ENCODE results near the gene CENPVL3. TPM values are rescaled to one million over a fixed set of nuclear protein-coding genes. Genes with fewer than 3 reads are reported as not detected.
"Not testable (repeated sequence)": the region's sequence is repeated elsewhere in the genome, so short reads cannot be mapped to it uniquely, and the experiment has no call there.

Gene CENPVL3
- total RNA-seq (2014; rRNA removed), result 0.06 TPM in 2 replicates
- polyA plus RNA-seq (2012), result not detected

GRCh38 chrX:51618241-51619155, at the start of gene CENPVL3:
Gene CENPVL3, minus strand, starts transcription at chrX:51618912. Its CDS starts 39 bp downstream, at chrX:51618873.
- DNase-seq (ENCODE audit: low read depth), result peak; percentile 6

DNA sequence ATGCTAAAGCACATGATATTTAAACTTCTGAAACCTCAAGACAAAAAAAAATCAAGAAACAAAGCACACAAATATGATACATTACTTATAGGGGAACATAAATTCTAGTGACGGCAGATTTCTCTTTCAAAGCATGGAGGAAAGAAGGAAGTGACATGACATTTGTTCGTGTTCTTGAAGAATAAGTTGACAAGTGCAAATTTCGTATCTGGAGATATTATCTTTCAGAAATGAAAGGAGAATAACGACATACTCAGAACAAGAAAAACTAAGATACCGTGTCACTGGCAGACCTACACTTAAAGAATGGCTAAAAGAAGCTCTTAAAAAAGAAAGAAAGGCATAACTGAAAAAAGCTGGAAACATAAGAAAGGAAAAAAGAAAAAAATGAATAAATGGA, 47.3 kb upstream of the CENPVL3 start:
- DNase-seq (ENCODE audit: low read depth), result no peak

DNA sequence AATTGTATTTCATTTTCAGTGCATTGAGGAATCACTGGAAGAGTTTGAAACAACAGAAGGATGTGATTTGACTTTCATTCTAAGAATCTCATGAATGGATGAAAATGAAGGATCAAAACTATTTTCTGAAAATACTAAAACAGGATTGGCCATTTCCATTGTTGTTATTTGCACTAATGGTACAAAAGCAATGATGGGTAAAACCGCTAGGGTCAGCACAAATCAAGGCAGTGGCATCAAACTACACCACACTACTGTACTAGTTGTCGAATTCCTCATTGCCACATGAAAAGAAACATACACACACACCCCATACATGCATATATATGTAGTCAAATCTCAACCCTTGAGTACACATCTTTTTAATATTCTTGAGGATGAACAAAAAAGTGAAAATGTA, 24.7 kb upstream of the CENPVL3 start:
- DNase-seq (ENCODE audit: low read depth), result no peak

DNA sequence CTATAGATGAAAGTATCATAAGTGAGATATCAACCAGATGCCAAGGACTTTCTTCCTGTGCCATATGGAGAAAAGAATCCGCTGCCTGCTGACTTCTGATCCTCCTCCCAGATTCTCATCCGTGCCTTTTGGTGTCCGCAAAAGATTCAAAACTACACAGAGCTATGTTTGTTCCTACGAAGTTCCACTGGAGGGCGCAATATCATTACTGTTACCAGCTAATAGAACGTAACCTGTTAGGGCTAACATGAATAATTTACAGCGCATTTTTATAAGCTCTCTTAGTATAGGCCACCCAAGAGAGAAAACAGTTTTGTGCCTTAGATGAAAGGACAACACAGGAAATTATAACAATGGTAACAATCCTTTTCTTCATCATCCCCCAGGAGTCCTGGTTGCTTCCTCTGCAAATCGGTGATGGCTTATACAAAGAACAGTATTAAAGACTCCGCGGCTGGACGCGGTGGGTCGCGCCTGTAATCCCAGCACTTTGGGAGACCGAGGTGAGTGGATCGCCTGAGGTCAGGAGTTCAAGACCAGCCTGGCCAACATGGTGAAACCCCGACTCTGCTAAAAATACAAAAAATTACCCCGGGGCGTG, 22.8 kb upstream of the CENPVL3 start:
- DNase-seq (ENCODE audit: low read depth), result peak; percentile 27

GRCh38 chrX:51636511-51636910, 17.8 kb upstream of the CENPVL3 start:
- DNase-seq (ENCODE audit: low read depth), result not testable (repeated sequence)

DNA sequence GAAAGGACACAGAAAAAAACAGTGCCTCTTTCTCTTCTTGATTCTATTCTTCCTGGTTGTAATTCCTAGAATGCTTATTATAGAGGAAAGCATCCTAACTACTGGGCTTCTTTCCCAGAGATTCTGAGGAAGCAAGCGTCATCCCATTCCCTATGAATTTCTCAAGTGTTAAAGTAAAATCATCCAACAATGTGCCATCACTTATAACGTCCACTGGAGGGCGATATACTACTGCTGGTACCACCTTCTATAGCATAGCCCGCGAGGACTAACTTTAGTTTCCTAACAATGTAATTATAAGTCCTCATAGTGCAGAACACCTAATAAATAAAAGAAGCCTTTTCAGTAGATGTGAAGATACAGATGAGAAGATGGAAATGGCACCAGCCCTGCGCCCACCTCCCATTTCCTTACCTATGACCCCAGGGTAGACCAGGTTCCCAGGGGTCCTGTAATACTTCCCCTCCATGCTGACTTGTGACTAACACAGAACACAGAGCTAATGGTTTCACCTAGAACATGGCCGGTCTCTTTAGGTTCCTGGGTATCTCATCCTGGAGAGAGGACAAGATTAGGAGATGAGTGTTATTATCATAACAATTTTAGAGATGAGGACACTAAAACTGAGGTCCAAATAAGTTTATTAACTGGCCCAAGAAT, 4.2 kb downstream of the CENPVL3 start:
- peak; percentile 31 for DNase-seq (ENCODE audit: low read depth)

DNA sequence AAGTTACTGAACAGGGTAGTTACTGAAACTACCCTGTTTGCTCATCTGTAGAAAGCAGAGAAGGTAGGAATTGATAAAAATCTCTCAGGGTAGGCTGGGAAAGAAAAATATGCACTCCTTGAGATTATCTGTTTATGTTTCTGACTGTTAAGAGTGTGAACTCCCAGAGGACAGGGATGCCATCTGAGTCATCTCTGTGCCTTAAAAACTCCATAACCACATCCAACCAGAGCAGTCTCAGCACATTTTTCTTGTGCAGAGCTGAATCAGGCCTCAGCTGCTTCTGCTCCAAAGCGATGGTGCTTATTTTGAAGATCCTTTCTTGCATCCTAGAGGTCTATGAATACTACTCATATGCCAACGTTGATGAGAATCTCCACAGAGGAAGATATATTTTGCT, 9.9 kb downstream of the CENPVL3 start:
- peak; percentile 59 for DNase-seq (ENCODE audit: low read depth)

GRCh38 chrX:51608126-51608525, 10.6 kb downstream of the CENPVL3 start:
- peak; percentile 38 for DNase-seq (ENCODE audit: low read depth)

DNA sequence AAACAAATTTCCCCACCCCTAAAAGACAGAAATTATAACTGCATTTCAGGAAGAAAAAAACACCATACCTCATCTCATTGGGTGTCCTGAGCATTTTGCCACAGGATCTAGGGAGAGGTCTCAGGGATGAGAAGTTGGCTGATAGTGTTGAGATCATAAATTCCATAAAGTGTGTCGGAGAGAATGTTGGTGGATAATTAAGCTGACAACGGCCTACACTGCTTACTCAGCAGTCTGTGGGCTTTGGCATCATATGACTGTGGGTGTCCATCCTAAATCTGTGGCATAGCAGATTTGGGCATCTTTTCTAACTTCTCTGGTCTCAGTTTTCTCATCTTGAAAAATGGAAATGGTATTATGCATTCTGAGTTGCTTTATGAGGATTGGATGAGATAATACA, 12.3 kb downstream of the CENPVL3 start:
- DNase-seq (ENCODE audit: low read depth), result no peak

DNA sequence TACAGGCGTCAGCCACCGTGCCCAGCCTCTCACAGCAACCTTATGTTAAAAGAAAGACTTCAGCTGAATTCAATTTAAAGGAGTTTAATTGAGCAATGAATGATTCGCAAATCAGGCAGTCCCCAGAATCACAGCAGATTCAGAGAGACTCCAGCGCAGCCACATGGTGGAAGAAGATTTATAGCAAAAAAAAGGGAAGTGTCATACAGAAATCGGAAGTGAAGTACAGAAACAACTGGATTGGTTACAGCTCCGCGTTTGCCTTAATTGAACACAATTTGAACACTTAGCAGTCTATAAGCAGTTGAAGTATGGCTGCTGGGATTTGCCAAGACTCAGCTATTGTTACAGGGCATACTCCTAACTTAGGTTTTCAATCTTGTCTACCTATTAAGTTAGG, 19.8 kb downstream of the CENPVL3 start:
- no peak for DNase-seq (ENCODE audit: low read depth)

- DNase-seq (ENCODE audit: low read depth), result no peak
These were observed 46.8 kb downstream of the CENPVL3 start for GRCh38 chrX:51571874-51572273.

DNA sequence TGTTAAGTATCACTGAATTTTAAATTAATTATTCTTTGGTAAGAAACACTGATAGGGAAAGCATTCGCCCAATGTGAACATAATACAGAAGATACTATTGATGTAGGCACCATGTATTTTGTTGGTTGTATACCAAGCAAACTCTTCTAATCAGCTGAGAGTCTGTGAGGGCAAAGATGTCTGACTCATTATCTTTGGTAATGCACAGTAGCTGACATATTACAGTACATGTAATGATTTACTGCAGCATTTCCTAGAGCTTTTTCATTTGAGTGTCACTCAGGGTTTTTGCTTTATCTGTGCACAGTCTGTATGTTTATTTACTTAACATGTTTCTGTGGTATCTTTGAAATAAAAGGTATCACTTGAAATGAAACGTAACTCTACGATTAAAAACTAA, 49.2 kb downstream of the CENPVL3 start:
- peak; percentile 9 for DNase-seq (ENCODE audit: low read depth)

GRCh38 chrX:51568586-51568985, 50.1 kb downstream of the CENPVL3 start:
- DNase-seq (ENCODE audit: low read depth), result peak; percentile 58

Other genes starting within 250 kb of the CENPVL3 start
- 14.1 and 15.2 TPM in 2 replicates for gene NUDT11, start 122.3 kb downstream of the CENPVL3 start, total RNA-seq (2014; rRNA removed)
- gene CENPVL2, start 63.9 kb upstream of the CENPVL3 start, total RNA-seq (2014; rRNA removed), result 0.11 TPM in 1 of 2 replicates, not detected in the other
- 0.11 TPM in 1 of 2 replicates, not detected in the other for gene CENPVL1, start 91.6 kb upstream of the CENPVL3 start, total RNA-seq (2014; rRNA removed)
- gene GSPT2, start 124.5 kb upstream of the CENPVL3 start, total RNA-seq (2014; rRNA removed), result 9.5 and 11.8 TPM in 2 replicates